Osteocyte (in vitro differentiated cells): ENCODE results near the gene ZNF625. TPM values are rescaled to one million over a fixed set of nuclear protein-coding genes. Genes with fewer than 3 reads are reported as not detected.
"Not testable (repeated sequence)": the region's sequence is repeated elsewhere in the genome, so short reads cannot be mapped to it uniquely, and the experiment has no call there.

Experiments
- DNase-seq: peaks from one replicate; pipeline ENCODE4 v3.0.0; 2021; ENCODE audit warnings: mixed read lengths; ENCODE audit not compliant: unreplicated experiment; ENCODE audit errors: extremely low spot score
- H3K27ac Mint-ChIP-seq: one replicate; pipeline ENCODE4 v1.8.0; 2021; ENCODE audit warnings: mild to moderate bottlenecking, mixed read lengths; ENCODE audit not compliant: unreplicated experiment
- H3K27me3 Mint-ChIP-seq: one replicate; pipeline ENCODE4 v1.8.0; 2021; ENCODE audit warnings: mixed read lengths; ENCODE audit not compliant: unreplicated experiment
- H3K36me3 Mint-ChIP-seq: one replicate; pipeline ENCODE4 v1.8.0; 2021; ENCODE audit warnings: mixed read lengths; ENCODE audit not compliant: unreplicated experiment
- H3K4me1 Mint-ChIP-seq: one replicate; pipeline ENCODE4 v1.8.0; 2021; ENCODE audit warnings: mixed read lengths; ENCODE audit not compliant: unreplicated experiment
- H3K4me3 Mint-ChIP-seq: one replicate; pipeline ENCODE4 v1.8.0; 2021; ENCODE audit warnings: mild to moderate bottlenecking, moderate library complexity, mixed read lengths; ENCODE audit not compliant: unreplicated experiment
- H3K9me3 Mint-ChIP-seq: one replicate; pipeline ENCODE4 v1.8.0; 2021; ENCODE audit warnings: mixed read lengths; ENCODE audit not compliant: unreplicated experiment
- total RNA-seq: library from RNA; stranded (reverse); gene quantifications from 2 replicates; pipeline ENCODE4 v1.2.1, GENCODE V29; 2021
- TF ChIP-seq, protein P1 (sequence below): fragments of 200-600 bp; sonication (generic); IDR thresholded peaks from 2 replicates; pipeline ENCODE4 v1.5.0; 2021; ENCODE audit warnings: antibody characterized with exemption, mild to moderate bottlenecking, moderate library complexity

ZNF625 gene
- total RNA-seq, 1 donor from 2014 or later, result 11.6 TPM

DNA sequence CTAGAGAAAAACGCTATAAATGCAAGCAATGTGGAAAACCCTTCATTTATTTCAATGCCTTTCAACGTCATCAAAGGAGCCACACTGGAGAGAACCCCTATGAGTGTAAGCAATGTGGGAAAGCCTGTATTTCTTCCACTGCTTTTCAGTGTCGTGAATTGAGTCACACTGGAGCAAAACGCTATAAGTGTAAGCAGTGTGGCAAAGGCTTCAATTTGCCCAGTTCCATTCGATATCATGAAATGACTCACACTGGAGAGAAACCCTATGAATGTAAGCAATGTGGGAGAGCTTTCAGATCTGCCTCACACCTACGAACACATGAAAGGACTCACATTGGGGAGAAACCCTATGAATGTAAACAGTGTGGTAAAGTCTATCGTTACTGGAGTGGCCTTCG is 43.8 kb downstream of the ZNF625 start:
- Mint-ChIP-seq H3K36me3 (peaks cover 42% of the 10 kb centered on the region), H3K4me1 (no peaks in the 10 kb centered on the region), H3K9me3 (peaks cover 36% of the 10 kb centered on the region), H3K27me3 (no peaks in the 10 kb centered on the region), H3K4me3 (no peak overlapping the region), H3K27ac (no peak overlapping the region)
- TF ChIP-seq, protein P1, sequence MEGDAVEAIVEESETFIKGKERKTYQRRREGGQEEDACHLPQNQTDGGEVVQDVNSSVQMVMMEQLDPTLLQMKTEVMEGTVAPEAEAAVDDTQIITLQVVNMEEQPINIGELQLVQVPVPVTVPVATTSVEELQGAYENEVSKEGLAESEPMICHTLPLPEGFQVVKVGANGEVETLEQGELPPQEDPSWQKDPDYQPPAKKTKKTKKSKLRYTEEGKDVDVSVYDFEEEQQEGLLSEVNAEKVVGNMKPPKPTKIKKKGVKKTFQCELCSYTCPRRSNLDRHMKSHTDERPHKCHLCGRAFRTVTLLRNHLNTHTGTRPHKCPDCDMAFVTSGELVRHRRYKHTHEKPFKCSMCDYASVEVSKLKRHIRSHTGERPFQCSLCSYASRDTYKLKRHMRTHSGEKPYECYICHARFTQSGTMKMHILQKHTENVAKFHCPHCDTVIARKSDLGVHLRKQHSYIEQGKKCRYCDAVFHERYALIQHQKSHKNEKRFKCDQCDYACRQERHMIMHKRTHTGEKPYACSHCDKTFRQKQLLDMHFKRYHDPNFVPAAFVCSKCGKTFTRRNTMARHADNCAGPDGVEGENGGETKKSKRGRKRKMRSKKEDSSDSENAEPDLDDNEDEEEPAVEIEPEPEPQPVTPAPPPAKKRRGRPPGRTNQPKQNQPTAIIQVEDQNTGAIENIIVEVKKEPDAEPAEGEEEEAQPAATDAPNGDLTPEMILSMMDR, result no peak
- no peak for DNase-seq

DNA sequence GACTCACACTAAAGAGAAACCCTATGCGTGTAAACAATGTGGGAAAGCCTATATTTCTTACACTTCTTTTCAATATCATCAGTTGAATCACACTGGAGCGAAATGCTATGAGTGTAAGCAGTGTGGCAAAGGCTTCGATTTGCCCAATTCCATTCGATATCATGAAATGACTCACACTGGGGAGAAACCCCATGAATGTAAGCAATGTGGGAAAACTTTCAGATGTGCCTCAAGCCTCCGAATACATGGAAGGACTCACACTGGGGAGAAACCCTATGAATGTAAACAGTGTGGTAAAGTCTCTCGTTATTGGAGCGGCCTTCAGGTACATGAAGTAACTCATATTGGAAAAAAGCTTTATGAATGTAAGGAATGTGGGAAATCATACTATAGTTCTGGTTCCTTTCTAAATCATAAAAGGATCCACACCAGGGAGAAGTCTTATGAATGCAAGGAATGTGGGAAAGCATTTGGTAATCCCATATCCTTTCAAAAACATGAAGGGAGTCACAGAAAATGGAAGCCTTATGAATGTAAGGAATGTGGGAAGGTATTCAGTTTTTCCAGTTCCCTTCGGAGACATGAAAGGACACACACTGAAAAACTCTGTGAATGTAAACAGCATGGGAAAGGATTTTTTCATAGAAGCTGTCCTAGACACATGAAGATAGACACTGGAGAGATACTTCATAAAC is 44.4 kb downstream of the ZNF625 start:
- DNase-seq, result no peak
- H3K9me3 Mint-ChIP-seq, result peaks cover 36% of the 10 kb centered on the region
- H3K4me3 Mint-ChIP-seq, result no peak overlapping the region
- no peak overlapping the region for H3K27ac Mint-ChIP-seq
- H3K36me3 Mint-ChIP-seq, result peaks cover 42% of the 10 kb centered on the region
- H3K4me1 Mint-ChIP-seq, result no peaks in the 10 kb centered on the region
- H3K27me3 Mint-ChIP-seq, result no peaks in the 10 kb centered on the region
- TF ChIP-seq, protein P1, result no peak

DNA sequence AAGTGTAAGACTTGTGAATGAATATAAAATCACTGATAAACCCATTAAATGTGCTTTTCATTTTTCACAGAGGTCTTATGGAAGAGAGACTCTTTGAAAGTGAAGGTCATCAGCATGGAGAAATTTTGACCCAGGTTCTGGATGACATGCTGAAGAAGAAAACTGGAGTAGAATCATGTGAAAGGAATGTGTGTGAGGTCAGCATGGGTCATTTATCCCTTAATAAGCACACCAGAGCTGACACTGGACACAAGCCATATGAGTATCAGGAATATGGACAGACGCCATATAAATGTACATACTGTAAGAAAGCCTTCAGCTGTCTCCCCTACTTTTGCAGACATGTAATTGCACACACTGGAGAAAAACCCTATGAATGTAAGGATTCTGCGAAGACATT is 45.4 kb downstream of the ZNF625 start:
- H3K4me3 Mint-ChIP-seq, result no peak overlapping the region
- H3K4me1 Mint-ChIP-seq, result no peaks in the 10 kb centered on the region
- no peak for DNase-seq
- H3K9me3 Mint-ChIP-seq, result peaks cover 40% of the 10 kb centered on the region
- no peak overlapping the region for H3K27ac Mint-ChIP-seq
- peaks cover 43% of the 10 kb centered on the region for H3K36me3 Mint-ChIP-seq
- TF ChIP-seq, protein P1, result no peak
- no peaks in the 10 kb centered on the region for H3K27me3 Mint-ChIP-seq

DNA sequence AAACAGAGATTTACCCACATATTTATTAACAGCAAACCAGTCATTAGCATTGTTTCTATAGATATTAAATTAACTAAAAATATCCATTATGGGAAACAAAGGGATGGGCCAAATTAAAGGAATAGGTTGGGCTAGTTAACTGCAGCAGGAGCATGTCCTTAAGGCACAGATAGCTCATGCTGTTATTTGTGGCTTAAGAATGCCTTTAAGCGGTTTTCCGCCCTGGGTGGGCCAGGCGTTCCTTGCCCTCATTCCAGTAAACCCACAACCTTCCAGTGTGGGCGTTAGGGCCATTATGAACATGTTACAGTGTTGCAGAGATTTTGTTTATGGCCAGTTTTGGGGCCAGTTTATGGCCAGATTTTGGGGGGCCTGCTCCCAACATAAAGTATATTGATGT is 52.6 kb downstream of the ZNF625 start:
- H3K36me3 Mint-ChIP-seq, result peaks cover 31% of the 10 kb centered on the region
- H3K27ac Mint-ChIP-seq, result not testable (repeated sequence)

DNA sequence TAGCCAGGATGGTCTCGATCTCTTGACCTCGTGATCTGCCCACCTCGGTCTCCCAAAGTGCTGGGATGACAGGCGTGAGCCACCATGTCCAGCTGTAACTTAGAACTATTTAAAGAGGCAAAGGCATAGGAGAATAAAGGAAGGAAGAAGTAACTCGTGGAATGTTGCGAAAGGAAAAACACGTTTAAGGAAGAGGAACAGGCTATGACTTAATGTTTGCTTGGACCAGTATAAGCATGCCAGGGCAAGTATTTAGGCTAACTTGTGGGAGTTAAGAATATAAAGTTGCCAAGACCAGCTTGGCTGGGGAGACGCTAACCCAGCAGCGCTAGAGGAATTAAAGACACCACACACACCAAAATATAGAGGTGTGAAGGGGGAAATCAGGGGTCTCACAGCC is 58.5 kb downstream of the ZNF625 start:
- Mint-ChIP-seq H3K27ac (no peak overlapping the region), H3K4me3 (no peak overlapping the region), H3K4me1 (peaks cover 9% of the 10 kb centered on the region), H3K36me3 (peaks cover 39% of the 10 kb centered on the region), H3K9me3 (peaks cover 46% of the 10 kb centered on the region), H3K27me3 (no peaks in the 10 kb centered on the region)
- TF ChIP-seq, protein P1, result no peak
- DNase-seq, result no peak

More for the DNA sequence above, 52.6 kb downstream of the ZNF625 start:
- DNase-seq, H3K4me1 Mint-ChIP-seq, H3K4me3 Mint-ChIP-seq, H3K27me3 Mint-ChIP-seq: not testable (repeated sequence)
- peaks cover 42% of the 10 kb centered on the region for H3K9me3 Mint-ChIP-seq
